Suprapubic skin (tissue), 3 donors: ENCODE measurements around the gene GPR35.

Experiments
- EP300 ChIP-seq: sonication (generic); formaldehyde crosslinking; IDR thresholded peaks from one replicate; pipeline ENCODE4 v1.6.1; 2017; ENCODE audit warnings: antibody characterized with exemption
- TF ChIP-seq, protein P1 (sequence below), 2 donors: fragments of 200-600 bp in 1 of 2; fragments of 450-650 bp in 1 of 2; sonication (generic) in 1 of 2; IDR thresholded peaks; one replicate each; pipeline ENCODE4 v1.5.1; 2016 to 2019; ENCODE audit warnings: antibody characterized with exemption in 2 of 2, mild to moderate bottlenecking in 1 of 2, moderate library complexity in 1 of 2

DNA sequence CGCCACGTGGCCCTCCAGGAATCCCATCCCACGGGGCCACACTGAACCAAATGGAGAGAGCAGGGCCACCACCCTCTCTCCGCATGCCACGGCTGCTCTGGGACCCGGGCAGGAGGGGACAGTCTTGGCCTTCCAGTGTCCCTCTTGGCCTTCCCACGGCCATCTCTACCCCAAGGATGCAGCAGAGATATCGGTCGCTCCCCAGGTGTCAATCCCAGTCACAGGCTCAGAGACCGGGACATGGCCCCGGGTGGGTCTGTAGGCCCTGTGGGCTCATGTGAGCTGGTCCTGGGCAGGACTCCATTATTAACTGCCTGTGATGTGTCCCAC lies 23.5 kb upstream of the GPR35 start:
- TF ChIP-seq, protein P1, sequence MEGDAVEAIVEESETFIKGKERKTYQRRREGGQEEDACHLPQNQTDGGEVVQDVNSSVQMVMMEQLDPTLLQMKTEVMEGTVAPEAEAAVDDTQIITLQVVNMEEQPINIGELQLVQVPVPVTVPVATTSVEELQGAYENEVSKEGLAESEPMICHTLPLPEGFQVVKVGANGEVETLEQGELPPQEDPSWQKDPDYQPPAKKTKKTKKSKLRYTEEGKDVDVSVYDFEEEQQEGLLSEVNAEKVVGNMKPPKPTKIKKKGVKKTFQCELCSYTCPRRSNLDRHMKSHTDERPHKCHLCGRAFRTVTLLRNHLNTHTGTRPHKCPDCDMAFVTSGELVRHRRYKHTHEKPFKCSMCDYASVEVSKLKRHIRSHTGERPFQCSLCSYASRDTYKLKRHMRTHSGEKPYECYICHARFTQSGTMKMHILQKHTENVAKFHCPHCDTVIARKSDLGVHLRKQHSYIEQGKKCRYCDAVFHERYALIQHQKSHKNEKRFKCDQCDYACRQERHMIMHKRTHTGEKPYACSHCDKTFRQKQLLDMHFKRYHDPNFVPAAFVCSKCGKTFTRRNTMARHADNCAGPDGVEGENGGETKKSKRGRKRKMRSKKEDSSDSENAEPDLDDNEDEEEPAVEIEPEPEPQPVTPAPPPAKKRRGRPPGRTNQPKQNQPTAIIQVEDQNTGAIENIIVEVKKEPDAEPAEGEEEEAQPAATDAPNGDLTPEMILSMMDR (IDR thresholded peaks at IDR 0.05): no peak
- TF ChIP-seq EP300: no peak
